ENCODE results near the gene MELTF.
A peak's percentile ranks its signal among the peaks of the same experiment; 100 is the strongest.

Gene MELTF

DNA sequence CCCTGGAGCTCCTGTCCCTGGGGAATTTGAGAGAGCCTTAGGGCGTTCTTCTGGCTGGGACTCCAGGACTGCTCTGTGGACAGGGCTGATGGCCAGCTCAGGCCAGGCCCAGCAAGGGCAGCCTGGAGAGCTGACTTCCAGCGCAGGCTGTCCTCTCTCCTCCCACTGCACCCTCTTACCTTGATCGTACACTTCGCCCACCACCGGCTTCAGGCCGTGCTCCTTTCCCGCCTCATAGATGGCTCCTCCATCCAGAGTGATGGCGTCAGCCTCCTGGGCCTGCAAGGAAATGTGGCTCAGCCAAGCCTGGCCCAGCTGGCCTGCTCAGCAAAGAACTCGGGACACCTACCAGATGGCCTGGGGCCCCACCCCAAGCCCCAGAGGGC is 3.1 kb downstream of the MELTF start:
- no peak for DNase-seq (ENCODE audit: low spot score)

GRCh38 chr3:197025736-197026480 is 3.7 kb downstream of the MELTF start:
- no peak for DNase-seq (ENCODE audit: low spot score)

DNA sequence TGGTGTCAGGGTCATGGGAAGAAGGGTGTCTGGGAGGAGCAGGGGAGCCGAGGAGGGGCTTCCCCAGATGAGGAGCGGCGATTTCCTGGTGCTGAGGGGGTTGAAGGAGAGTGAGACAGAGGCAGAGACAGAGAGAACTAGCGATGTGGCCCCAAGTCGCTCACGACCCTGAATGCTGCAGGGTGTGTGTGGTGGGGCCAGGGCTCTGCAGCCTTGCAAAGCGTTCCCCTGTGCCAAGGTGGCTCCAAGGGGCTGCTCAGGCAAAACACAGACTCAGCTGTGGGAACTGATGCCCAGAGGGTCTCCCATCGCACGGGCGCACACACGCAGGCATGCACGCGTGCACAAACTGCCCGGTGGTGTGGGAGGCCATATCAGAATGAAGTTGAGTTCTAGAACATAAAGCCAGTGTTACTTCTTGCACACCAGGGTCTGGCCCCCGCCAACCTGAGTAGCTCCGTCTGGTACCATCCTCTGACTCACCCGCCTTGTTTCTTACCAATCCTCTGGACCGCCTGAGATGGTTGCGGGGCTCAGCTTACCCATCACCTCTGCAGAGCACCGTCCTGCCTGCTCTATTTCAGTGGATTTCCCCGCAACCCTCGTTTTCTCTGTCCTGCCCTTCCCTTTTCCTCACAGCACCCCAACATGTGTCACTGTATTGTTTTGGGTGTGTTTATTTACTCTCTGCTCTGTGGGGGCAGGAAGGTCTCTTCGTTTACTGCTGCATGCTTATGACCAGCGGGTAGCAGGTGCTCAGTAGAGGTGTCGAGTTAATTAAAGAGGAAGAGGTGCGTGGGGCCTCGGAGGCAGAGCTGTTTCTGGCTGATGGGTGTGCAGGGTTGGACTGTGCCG is 4.5 kb downstream of the MELTF start:
- no peak for DNase-seq (ENCODE audit: low spot score)

DNA sequence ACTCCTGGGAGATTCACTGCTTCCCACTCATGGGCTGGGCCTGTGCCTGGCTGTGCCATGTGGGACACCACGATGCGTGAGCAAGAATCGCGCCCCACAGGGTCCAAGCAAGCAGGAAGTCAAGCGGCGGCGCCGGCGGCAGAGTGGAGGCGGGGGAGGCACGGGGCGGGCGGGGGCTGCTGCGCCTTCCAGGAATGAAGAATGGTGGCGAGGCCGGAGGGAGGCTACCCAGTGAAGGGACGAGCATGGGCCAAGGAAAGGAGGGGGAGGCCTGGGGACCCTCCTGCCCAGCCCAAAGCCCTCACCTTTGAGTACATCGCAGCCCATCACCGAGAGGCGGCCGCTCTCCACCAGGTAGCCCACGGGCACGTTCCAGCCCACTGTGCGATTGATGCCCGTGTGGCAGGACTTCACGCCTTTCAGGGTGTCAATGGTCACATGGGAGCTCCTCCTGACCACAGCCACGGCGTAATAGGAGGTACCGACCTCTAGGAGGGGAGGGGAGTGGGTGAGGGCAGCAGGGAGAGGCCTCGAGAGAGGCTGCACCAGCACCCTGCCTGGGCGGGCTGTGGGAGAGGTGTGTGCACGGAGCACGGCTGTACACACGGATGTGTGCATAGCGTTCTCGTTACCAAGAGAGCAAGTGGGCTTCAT is 5.5 kb downstream of the MELTF start:
- DNase-seq (ENCODE audit: low spot score) = no peak

DNA sequence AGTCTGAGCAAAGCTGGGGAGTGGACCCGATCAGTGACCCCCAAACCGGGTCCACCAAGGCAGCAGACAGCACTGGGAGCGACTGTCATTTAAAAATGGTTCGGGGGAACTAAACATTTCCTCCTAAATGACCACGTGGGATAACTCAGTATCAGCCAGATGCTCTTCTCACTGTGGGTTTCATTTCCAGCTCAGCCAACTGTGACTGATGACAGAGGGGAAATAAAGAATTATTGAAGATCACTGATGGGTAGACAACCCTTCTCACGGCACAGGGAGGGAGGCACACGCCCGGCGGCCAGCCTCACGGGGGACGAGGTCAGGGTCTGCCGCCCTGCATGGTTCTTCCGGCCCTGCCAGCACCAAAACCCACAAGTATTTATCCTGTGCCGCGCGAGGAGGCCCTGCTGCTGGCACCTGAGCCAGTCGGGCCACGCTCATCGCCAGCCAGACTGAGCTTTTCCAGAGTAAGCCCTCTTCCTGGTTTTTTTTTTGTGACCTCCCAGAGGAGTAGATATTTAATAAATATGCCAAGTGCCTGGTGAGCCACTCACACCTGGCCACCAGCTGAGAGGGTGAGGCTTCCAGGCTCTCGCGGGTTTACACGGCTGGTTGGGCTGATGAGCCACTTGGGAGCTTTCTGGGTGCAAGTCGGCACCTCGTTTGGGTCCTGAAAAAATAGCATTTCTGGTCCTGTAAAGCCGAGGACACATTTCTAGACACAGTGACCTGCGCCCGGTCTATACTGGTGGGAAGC is 6.2 kb downstream of the MELTF start:
- DNase-seq (ENCODE audit: low spot score) = no peak

DNA sequence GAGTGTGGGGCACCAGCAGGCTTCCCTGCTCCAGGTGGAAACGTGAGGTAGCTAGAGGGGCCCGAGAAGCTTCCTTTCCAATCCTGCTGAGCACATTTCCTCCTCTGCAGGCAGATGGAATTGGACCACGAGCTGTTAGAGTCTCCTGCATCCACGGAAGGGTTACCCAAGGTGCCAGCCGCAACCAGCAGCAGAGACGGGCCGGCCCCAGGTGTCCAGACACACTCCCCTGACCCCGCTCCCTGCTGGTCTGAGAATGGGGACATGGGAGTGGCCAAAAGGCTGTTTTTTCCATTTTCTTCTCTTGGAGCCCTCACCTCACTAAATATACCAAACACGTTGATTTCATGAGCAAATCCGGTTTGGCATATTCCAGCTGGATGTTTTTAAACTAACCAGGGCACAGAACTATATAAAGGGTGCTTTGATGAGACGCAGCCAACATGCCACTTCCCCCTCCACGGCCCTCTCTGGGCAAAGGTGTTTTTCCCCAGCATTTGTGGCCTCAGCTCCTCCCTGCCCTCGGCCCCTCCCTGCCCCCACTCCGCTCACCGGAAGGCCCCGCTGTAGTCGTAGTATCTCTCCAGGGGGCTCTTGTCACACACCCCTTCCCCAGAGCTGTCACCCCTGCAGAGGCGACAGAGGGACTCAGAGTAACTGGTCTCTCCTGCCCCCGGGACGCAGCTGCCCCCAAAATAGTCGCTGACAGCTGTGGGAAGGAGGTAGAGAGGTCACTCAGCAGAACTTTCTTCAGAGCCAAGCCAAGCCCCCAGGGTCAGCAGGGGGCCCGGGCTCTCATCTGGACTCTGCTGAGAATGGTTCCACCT is 7.0 kb downstream of the MELTF start:
- DNase-seq (ENCODE audit: low spot score) = no peak

DNA sequence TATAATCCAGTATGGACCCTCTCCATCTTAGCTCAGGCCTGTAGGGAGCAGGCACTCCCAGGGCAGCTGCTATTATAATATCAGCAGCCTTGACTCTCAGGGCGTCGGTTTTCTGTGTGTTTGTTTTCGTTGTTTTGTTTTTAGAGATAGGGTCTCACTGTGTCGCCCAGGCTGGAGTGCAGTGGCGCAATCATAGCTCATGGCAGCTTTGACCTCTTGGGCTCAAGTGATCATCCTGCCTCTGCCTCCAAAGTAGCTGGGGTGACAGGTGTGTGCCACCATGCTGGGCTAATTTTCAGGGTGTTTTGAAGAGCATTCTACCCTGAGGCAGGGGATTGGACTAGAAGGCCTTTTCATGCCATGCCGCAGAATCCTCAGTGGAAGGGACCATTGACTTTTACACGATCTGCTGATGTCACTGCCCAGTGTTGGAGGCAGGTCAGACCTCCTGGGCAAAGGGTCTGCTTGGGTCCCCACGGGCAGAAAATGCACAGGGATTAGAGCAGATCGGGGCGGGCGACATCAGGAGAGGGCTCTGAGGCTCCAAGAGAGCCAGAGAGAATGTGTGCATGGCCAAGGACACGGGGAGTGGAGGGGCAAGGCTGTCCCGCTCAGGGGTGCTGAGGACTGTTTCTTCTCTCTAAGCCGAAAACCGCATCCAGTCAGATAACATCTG is 7.8 kb downstream of the MELTF start:
- DNase-seq (ENCODE audit: low spot score) = no peak

DNA sequence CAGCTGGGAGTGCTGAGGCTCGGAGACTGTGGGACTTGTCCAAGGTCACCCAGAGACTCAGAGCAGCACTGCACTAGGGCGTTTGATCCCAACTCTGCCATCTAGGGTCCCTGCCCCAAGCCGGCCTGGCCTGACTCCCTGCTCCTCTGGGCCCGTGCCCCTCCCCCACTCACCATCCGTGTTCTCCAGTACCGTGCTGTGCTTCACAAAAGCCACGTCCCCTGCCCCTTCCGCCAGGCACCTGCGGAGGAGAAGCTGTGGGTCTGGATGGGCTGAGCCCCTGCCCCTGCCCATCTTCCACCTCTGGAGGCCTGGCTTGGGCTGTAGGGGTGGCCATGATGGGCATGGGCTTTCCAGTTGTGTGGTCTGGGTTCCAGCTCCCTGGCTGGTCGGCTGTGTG is 8.4 kb downstream of the MELTF start:
- DNase-seq (ENCODE audit: low spot score) = no peak

DNA sequence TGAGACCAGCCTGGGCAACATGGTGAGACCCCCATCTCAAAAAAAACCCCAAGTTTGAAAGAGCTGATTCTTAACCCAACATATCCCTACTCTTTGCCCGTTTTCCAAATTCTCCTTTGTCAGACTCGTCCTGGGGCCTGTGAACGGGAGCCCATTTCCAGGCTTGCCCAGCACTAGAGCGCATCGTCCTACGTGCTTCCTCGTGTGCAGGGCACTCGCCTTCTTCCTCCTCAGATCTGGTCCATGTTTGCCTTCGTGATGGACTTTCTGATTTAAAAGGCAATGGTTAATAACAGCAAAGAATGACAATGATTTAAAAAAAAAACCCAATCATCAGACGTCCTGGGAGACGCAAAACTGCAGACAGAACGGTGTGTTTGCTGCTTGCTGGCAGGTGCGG is 10.1 kb downstream of the MELTF start:
- DNase-seq (ENCODE audit: low spot score) = no peak

GRCh38 chr3:197019021-197019420 is 10.6 kb downstream of the MELTF start:
- DNase-seq (ENCODE audit: low spot score) = peak; percentile 93

DNA sequence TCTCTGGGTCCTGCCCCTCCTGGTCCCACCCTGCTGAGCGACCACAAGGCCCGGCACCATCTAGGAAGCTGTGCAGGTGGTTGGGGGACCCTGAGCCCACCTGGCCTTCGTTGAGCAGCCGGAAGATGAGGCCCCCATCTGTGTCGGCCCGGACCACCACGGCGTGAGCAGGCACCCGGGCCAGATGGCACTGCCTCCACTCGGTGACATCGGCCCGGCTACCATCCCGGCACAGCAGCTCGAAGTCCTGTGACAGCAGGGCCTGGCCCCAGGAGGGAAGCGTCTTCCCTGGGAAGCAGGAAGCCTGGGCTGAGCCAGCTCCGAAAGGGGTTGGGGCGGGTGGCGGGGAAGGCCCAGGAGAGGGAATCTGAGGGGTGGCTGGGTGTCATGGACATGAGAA is 12.6 kb downstream of the MELTF start:
- DNase-seq (ENCODE audit: low spot score) = no peak

DNA sequence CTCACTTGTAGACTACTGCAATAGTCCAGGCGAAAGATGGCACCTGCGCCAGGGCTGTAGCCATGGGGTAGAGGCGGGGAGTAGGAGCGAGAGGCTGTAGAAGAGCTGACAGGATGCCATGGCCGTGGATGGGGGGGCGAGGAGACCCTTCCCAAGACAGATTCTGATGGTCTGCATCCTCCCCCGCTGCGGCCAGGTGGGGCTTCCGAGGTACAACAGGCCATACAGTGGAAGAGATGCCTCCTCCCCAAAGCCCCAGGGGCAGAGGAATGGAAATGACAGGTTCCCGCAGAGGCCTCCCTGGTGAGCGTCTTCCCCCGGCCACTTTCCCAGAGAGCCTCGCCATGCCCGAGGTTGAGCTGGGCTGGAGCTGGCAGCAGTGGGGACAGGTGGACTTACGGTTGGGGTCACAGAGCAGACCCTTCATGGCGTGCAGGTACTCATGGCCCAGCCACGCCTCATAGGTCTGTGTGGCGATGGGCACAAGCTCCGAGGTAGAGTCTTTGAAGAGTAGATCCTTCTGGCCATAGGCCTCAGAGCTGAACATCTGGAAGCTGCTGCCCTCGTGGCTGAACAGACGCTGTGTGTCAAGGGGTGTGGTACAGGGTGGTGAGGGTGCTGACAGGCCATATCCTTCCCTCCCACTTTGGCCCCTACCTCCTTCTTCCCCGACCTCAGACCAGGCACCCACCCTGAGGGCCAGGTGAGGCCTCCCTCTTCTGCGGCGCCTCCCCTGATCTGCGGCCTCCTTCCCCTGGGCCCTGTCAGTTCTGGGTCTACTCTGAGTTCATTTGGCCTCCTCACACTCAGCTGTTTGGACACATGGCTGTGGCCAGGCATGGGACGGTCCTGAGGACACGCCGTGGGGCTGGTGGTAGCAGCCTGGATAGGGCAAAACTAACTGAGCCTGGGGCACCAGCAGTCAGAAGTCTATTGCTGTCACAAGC is 13.6 kb downstream of the MELTF start:
- no peak for DNase-seq (ENCODE audit: low spot score)

- no peak for DNase-seq (ENCODE audit: low spot score)
These were observed 14.6 kb downstream of the MELTF start for GRCh38 chr3:197014942-197015575.

- DNase-seq (ENCODE audit: low spot score) = no peak
These were observed 15.6 kb downstream of the MELTF start for GRCh38 chr3:197014024-197014423.

DNA sequence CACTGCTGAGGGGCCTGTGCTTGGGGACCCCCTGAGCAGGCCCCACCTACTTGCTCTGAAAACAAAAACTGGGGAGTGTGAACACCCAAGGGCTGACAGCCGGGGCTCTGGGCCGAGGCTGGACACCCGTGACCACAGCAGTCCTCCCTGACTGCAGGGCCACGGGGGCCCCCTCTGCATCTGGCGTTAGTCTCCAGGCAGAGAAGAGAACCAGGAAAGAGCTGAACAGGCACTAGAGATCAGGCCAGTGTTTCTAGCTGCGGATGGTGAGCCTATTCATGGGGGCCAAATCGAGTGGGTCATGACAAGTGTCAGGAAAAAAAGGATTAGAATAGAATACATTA is 17.1 kb downstream of the MELTF start:
- no peak for DNase-seq (ENCODE audit: low spot score)

GRCh38 chr3:197011780-197012539 is 17.7 kb downstream of the MELTF start:
- DNase-seq (ENCODE audit: low spot score) = no peak

DNA sequence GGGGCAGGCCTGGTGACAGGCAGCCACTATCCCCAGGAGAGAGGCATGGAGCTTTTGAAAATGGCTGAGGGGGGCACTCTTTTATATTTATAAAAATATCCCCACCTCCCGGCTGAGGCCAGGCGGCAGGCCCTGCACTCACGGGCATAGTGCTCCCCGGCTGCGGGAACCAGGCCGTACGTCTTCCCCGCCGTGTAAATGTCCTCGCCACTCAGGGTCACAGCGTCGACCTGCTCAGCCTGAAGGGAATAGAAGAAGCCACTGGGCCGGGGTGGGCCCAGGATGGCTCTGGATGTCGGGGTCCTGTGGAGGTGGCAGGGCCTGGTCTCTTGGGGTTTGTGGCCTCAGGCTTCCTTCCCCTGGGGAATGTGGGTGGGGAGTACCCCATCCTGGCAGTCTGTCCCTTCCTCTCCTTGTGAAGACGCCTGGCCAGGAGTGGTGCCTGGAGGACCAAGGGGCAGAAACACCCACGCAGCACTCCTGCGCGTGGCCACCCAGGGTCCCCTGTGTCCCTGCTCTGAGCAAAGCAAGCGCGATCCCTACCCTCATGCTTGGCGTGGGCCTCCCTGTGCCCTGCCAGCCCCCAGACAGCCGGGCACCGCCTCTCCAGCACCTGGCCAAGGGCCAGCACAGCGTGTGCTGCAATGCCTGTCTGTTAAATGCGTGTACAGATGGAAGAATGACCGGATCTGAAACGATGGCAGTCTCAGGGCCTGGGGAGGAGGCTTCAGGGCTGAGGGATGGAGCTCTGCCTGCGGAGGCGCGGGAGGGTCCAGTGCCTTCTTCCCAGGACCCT is 18.9 kb downstream of the MELTF start:
- DNase-seq (ENCODE audit: low spot score) = no peak

Measured in COLO829 (cell line).